Activated CD8-positive, alpha-beta memory T cell treated with anti-CD3 and anti-CD28 coated beads for 36 hours (primary cell): Measurements from ENCODE around the gene SH3GL3. TPM values are rescaled to one million over a fixed set of nuclear protein-coding genes. Genes with fewer than 3 reads are reported as not detected.

Source experiments
- CTCF ChIA-PET: fragments of 350-600 bp; sonication (Branson Sonifier 250); formaldehyde crosslinking; loops from one replicate; lab custom pipeline; 2021; ENCODE audit warnings: antibody characterized with exemption; lab: Charles Lee
- POLR2A ChIA-PET: fragments of 350-600 bp; sonication (Branson Sonifier 250); formaldehyde crosslinking; loops from one replicate; lab custom pipeline; 2021; ENCODE audit warnings: antibody characterized with exemption; lab: Charles Lee
- total RNA-seq, 2 experiments: library from RNA; stranded (reverse); gene quantifications; one replicate each; pipeline ENCODE4 v1.2.3, GENCODE V29; 2021

The SH3GL3 gene
- total RNA-seq, 2 experiments from 2014 or later = not detected

DNA sequence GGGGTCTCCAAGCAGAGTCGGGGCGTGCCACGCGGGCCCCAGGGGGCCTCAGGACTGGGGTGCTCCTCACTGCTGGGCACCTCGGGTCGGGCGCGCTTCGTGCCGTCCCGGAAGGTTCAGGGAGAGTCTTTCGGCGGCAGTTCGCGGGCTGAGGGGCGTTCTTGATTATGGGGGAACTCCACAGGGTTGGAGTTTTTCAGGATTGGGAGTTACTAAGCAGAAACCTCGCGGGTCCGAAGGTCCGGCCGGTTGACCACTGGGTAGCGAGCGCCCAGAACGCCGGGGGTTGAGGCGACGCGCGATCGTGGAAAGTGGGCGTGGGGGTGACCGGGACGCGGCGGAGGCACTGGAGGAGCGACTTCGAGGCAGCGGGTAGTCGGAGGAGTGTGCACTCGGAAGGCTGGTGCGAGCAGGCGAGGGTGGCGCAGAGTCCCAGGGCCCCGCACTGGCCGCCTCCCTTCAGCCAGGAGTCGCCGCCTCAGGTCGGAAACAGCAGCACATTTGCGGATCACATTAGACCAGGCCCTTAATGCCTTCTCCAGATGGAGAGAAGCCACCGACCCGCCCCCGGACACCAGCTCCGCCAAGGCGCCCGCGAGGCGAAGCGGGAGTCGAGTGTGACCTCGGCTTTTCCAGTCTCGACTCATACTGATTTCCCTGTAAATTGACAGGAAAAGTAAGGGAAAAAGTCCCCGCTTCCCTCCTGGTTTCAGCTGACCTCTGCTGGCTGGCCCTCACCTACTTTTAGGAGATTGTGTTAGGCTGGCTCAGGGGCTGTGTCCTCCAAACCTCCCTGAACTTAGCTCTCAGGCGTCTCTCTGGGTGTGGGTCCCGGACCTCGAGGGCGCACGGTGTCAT, 207.5 kb downstream of the SH3GL3 start:
- POLR2A ChIA-PET = no interaction called here
- CTCF ChIA-PET = interaction anchor here (0.6 kb wide), 1 partner anchor 28 kb away, joined by 3 read pairs; no protein-coding TSS in a partner anchor

DNA sequence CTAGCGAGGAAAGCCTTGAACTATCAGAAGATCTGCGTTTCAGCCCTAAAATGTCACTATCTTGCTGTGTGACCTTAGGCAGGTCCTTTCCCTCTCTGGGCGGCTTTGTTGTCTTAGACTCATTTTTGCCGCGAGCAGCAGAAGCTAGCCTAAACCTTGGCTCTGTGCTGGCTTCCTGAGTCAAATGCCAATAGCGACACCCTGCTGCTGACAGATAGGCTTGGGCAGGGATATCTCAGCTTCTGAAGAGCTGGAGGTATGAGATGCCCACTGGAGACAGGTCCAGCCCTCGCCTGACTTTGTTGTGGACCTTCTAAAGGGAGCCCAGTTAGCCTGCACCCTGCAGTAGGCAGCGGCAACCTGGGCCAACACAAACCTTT, 208.1 kb downstream of the SH3GL3 start:
- CTCF ChIA-PET = no interaction called here
- POLR2A ChIA-PET = no interaction called here

DNA sequence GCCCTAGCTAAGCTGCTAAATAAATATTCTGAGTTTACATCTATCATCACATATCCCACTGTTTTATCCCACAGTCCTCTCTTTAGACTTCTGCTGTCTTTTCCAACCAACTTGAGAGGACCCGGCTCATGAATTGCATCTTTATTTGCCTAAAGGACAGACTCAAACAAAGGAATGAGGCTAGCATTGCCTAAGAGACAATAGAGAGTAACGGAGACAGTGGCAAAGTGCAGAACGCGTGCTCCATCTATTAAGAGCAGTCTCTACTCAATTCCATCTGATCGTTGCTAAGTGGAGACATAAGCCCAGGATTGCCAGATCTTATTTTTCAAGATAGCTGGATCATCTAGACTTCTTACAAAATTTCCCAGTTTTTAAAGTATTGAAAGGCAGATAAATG, 209.1 kb downstream of the SH3GL3 start:
- CTCF ChIA-PET = no interaction called here
- POLR2A ChIA-PET = no interaction called here

DNA sequence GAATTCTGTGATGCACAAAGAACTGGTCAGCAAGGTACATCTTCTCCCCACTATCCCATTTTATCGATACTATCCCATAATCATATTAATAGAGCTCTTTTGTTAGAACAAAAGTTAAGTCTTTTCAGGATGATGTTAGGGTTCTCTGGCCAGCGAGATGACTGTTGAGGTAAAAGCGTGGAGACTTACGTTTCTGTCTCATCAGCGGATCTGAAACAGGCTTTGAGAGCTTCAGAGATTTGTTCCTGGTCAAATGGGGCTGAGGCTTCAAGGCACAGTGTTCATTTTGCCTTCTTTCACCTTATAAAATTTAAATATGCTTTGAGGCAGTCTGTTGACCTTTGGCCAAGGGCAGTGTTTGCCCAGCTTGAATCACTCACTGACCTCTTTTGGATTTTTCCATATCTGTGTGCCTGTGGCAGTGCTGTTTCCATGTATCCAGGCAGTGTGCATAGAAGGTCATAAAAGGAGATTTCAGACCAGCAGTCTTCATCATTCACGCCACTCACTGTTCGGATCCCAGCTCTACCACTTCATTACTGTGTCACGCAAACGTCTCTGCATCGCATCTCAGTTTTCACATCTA, 209.9 kb downstream of the SH3GL3 start:
- POLR2A ChIA-PET = no interaction called here
- CTCF ChIA-PET = no interaction called here

DNA sequence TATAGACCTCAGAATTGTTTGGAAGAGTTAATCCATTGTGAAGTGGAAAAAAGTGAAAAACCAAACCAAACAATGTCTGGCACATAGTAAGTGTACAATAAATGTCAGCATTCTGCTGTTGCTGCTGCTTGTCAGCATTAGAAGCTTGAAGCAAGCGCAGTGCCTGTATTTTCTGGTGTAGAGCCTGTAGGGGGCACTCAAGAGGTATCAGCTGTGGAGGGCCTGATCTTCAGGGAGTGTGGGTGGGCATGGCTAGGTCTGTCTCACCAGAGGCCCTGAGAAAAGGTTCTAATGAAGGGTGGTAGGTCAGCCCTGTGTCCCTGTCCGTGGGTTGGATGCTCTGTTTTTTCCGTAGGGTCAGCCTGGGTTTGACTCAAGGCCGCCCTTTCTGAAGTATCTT, 210.4 kb downstream of the SH3GL3 start:
- CTCF ChIA-PET = no interaction called here
- POLR2A ChIA-PET = no interaction called here

DNA sequence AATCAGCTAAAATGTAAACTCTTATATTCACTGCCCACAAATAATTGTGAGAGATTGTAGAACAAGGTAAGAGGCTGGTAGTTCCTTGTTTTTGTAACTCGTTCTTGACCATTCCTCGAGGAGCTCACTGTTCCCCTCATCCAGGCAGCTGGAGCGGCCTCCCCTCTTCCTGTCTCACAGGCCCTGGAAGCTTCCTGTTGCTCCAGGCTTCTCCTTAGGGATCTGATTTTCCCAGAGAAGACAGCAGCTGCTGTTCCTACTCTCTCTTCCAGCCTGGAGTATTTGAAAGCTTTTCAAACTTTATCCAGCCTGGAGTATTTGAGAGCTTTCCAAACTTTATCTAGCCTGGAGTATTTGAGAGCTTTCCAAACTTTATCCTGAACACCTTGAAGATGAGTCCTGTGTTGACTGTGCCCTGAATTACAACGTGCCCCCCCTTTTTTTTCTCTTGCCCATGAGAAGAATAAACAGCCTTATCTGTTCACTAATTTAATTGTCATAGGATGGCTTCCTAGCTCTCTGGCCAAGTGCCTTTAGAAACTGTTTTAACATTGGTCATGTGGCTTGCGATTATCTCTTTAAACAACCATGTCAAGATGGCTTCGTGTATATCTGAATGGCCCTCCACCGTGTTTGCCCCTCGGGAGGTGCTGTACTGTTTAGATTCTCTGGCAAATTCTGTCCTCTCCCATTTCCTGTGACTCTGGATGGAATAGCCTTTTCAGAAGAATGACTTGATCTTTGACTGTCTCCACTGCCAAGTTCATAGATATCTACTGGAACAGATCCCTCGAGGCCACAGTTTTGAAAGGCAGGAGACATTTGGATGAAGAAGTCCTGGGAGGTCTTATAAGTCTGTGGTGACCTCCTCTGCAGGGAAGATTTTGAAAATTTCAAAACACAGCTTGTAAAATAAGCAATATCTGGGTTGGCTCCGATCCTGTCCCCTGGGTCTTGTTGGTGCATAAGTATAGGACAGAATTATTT, 211.6 kb downstream of the SH3GL3 start:
- CTCF ChIA-PET = no interaction called here
- POLR2A ChIA-PET = no interaction called here

DNA sequence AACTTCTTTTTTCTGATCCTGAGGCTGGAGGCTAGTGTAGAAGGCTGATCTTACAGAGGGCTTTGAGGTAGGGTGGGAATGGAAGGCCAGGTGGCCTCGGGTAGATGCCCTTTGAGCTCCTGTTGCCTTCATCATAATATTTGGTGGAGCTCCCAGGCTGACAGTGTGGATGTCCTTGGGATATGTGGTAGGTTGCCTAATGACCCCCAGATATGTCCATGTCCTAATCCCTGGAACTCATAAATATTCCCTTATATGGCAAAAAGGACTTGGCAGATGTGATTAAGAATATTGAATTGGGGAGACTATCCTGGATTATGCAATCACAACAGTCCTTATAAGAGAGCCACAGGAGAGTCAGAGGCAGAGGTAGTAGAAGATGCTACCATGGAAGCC, 212.3 kb downstream of the SH3GL3 start:
- ChIA-PET POLR2A (no interaction called here), CTCF (no interaction called here)

DNA sequence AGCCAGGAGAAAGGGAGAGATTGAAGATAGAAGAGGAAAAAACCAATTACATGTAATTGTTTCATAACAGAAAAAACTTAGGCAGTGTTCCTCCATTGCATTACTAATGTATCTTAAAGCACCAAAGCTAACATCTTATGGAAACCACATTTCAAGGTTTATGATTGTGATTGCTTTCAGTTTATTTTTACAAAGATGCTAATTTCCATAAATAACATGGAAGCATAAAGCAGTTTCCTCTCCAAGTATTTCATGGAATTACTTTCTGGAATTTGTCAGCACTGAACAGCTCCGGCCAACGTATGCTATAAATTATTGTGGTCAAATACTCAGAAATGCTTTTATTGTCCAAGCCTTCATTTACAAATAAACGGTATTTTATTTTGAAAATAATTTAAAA, 218.3 kb downstream of the SH3GL3 start:
- ChIA-PET POLR2A (no interaction called here), CTCF (no interaction called here)

Other genes starting within 250 kb of the SH3GL3 start
- 1 to 10 TPM; 6.9 to 7.4 TPM for gene HDGFL3, start 239.5 kb upstream of the SH3GL3 start, total RNA-seq
- gene BNC1, start 162.7 kb upstream of the SH3GL3 start, total RNA-seq = not detected
- not detected for gene ADAMTSL3, start 206.8 kb downstream of the SH3GL3 start, total RNA-seq